ENCODE results near the gene KRTAP9-4.
"Not testable (repeated sequence)": the region's sequence is repeated elsewhere in the genome, so short reads cannot be mapped to it uniquely, and the experiment has no call there.

KRTAP9-4 gene, protein sequence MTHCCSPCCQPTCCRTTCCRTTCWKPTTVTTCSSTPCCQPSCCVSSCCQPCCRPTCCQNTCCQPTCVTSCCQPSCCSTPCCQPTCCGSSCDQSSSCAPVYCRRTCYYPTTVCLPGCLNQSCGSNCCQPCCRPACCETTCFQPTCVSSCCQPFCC

DNA sequence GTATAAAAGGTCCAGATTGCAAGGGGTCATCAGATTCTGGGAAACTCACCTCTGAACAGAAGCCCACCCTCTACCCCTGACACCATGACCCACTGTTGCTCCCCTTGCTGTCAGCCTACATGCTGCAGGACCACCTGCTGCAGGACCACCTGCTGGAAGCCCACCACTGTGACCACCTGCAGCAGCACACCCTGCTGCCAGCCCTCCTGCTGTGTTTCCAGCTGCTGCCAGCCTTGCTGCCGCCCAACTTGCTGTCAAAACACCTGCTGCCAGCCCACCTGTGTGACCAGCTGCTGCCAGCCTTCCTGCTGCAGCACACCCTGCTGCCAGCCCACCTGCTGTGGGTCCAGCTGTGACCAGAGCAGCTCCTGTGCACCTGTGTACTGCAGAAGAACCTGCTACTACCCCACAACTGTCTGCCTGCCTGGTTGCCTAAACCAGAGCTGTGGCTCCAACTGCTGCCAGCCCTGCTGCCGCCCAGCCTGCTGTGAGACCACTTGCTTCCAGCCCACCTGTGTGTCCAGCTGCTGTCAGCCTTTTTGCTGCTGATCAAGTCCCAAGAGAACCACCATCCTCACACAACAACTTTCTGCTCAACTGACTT lies at the start of gene KRTAP9-4:
TSS of gene KRTAP9-4 (plus strand) at position 51 of the 604 bp plus-strand sequence. CDS start at position 85, 34 bp downstream.
- not testable (repeated sequence) for DNase-seq (ENCODE audit: low read depth in 2 of 2)

DNA sequence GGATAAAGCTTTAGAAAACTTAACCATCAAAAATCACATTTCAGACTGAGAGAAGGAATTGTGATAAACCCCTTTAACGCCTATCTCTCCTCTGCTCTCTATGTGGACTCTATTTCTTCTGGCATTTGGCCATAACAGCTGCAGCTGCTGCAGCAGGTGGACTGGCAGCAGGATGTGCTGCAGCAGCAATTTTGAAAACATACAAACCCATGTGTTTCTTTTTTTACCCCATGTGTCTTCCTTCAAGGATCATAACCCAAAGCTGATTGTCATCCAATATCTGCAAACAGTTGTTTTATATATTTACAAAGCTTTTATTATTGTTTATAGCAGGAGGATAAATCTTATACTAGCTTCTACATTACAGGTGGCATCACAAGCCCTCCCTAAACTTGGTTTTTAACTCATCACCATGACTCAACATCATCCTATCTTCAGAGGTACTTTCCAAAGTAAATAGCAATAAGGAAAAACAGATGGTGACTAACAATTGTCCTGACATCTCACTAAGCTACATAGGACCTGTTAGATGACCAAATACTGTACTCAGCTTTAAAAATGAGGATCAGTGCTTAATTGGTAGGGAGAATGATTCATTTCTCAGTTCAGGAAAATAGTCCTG lies 37.5 kb upstream of the KRTAP9-4 start:
- DNase-seq (ENCODE audit: low read depth in 2 of 2), result no peak

DNA sequence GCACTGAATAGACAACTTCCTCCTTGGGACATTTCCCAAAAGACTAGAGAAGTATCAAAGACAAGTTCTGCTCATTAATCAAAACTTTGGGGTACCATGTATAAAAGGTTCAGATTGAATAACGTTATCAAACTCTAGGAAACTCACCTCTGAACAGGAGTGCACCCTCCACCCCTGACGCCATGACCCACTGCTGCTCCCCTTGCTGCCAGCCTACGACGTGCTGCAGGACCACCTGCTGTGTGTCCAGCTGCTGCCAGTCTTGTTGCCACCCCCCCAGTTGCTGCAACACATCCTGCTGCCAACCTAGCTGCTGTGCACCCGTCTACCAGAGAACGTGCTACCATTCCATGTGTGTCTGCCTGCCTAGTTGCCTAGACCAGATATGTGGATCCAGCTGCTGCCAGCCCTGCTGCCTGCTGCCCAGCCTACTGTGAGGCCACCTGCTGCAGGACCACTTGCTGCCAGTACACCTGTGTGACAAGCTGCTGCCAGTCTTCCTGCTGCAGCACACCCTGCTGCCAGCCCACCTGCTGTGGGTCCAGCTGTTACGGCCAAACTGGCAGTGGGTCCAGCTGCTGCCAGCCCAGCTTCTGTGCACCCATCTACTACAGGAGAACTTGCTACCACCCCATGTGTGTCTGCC lies 36.8 kb upstream of the KRTAP9-4 start:
- no peak for DNase-seq (ENCODE audit: low read depth in 2 of 2)

DNA sequence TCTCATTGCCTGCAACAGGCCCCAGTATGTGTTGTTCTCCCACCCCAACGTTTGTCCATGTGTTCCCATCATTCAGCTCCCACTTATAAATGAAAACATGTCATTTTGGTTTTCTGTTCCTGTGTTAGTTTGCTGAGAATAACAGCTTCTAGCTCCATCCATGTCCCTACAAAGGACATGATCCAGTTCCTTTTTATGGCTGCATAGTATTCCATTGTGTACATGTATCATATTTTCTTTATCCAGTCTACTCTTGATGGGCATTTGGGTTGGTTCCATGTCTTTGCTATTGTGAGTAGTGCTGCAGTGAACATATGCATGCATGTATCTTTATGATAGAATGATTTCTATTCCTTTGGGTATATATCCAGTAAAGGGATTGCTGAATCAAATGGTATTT lies 33.8 kb upstream of the KRTAP9-4 start:
- no peak for DNase-seq (ENCODE audit: low read depth in 2 of 2)

DNA sequence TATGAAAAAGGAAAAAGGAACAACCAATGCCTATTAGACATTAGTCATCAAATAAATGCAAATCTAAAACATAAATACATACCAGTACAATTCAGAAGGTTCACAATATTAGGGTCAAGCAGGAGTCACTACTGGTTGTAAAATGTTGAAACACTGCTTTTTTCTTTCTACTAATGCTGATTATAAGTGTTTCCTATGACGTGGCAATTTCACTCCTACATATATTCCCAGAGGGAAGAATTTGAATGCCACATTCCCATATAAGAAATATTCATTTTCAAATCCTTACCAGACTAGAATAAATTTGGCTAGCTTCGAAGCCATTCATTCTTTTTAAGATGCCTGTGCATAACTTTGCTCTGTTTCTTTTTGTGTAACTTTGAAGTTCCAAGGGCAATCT lies 25.7 kb upstream of the KRTAP9-4 start:
- no peak for DNase-seq (ENCODE audit: low read depth in 2 of 2)

DNA sequence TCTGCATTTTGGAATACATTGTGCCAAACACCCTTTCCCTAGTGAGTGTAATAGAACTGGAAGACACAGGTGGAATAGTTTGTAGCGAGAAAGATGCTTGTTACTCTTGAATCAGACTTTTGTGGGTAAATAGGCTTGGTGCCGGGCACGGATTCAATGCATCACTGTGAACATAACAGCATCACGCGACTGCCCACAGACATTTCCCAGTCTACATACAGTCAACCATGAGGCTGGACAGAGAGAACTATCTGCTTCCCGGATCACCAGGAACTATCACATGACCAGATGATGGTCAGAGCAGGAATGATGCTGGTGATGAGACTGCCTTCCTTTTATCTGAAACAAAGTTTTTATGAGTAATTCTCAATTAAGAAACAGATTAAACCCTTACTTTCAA lies 23.4 kb upstream of the KRTAP9-4 start:
- no peak for DNase-seq (ENCODE audit: low read depth in 2 of 2)

DNA sequence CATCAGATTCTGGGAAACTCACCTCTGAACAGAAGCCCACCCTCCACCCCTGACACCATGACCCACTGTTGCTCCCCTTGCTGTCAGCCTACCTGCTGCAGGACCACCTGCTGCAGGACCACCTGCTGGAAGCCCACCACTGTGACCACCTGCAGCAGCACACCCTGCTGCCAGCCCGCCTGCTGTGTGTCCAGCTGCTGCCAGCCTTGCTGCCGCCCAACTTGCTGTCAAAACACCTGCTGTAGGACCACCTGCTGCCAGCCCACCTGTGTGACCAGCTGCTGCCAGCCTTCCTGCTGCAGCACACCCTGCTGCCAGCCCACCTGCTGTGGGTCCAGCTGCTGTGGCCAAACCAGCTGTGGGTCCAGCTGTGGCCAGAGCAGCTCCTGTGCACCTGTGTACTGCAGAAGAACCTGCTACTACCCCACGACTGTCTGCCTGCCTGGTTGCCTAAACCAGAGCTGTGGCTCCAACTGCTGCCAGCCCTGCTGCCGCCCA lies 22.8 kb upstream of the KRTAP9-4 start, which contains the start of gene KRTAP9-2:
TSS of gene KRTAP9-2 (plus strand) at position 51 of the 498 bp plus-strand sequence. CDS start at position 58, 7 bp downstream.
- not testable (repeated sequence) for DNase-seq (ENCODE audit: low read depth in 2 of 2)

DNA sequence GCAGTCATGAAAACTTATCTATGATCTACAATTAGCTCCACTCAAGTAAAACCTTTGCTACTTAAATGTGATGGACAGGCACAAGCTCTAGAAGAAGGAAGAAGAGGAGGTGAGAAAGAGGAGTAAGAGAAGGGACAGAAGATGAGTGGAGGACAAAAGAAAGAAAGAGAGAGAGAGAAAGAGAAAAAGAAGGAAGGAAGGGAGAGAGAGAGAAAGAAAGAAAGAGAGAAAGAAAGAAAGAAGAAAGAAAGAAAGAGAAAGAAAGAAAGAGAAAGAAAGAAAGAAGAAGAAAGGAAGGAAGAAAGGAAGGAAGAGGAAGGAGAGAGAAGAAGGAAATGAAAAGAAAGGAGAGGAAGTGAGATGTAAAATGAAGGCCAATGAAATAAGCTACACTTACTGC lies 19.4 kb upstream of the KRTAP9-4 start:
- DNase-seq (ENCODE audit: low read depth in 2 of 2), result no peak

DNA sequence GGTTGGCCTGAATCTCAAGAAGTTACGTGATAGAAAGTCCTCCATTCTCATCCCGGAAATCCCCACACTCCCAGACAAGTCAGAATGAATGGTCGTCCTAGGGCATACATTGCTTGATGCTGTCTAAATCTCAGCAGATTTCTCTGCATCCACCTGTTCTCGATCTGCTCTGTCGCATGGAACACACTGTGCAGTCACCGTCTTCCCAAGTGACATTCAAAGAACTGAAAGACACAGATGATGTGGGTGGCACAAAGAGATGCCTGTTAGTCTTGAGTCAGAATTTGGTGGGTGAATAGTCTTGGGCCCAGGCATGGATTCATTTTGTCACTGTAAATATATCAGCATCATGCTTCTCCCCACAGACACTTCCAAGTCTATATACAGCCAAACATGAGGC lies 17.8 kb upstream of the KRTAP9-4 start:
- DNase-seq (ENCODE audit: low read depth in 2 of 2), result no peak

DNA sequence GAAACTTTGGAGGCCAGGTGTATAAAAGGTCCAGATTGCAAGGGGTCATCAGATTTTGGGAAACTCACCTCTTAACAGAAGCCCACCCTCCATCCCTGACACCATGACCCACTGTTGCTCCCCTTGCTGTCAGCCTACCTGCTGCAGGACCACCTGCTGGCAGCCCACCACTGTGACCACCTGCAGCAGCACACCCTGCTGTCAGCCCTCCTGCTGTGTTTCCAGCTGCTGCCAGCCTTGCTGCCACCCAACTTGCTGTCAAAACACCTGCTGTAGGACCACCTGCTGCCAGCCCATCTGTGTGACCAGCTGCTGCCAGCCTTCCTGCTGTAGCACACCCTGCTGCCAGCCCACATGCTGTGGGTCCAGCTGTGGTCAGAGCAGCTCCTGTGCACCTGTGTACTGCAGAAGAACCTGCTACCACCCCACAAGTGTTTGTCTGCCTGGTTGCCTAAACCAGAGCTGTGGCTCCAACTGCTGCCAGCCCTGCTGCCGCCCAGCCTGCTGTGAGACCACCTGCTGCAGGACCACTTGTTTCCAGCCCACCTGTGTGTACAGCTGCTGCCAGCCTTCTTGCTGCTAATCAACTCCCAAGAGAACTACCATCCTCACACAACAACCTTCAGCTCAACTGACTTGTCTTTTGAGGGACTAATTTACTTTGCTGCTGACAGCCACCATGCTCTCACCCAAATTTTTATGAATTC lies 16.9 kb upstream of the KRTAP9-4 start, which contains the start of gene KRTAP9-3:
TSS of gene KRTAP9-3 (plus strand) at position 51 of the 707 bp plus-strand sequence. CDS start at position 104, 53 bp downstream.
- DNase-seq (ENCODE audit: low read depth in 2 of 2), result not testable (repeated sequence)

DNA sequence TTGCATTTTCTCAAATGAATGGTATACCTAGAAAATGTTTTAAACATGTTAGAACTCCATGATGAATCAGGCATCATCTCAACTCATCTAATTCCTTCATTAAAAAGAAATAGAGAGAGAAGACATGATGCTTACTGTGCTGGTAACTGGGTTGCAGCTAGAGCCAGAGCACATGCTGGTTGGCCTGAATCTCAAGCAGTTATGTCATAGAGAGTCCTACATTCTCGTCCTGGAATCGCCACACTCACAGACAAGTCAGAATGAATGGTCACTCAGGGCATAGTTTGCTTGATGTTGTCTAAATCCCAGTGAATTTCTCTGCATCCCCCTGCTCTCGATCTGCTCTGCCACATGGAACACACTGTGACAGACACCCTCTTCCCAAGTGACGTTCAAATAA lies 12.4 kb upstream of the KRTAP9-4 start:
- not testable (repeated sequence) for DNase-seq (ENCODE audit: low read depth in 2 of 2)

DNA sequence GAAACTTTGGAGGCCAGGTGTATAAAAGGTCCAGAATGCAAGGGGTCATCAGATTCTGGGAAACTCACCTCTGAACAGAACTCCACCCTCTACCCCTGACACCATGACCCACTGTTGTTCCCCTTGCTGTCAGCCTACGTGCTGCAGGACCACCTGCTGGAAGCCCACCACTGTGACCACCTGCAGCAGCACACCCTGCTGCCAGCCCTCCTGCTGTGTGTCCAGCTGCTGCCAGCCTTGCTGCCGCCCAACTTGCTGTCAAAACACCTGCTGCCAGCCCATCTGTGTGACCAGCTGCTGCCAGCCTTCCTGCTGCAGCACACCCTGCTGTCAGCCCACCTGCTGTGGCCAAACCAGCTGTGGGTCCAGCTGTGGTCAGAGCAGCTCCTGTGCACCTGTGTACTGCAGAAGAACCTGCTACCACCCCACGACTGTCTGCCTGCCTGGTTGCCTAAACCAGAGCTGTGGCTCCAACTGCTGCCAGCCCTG lies 11.5 kb upstream of the KRTAP9-4 start, which contains the start of gene KRTAP9-8:
TSS of gene KRTAP9-8 (plus strand) at position 51 of the 489 bp plus-strand sequence. CDS start at position 104, 53 bp downstream.
- not testable (repeated sequence) for DNase-seq (ENCODE audit: low read depth in 2 of 2)

DNA sequence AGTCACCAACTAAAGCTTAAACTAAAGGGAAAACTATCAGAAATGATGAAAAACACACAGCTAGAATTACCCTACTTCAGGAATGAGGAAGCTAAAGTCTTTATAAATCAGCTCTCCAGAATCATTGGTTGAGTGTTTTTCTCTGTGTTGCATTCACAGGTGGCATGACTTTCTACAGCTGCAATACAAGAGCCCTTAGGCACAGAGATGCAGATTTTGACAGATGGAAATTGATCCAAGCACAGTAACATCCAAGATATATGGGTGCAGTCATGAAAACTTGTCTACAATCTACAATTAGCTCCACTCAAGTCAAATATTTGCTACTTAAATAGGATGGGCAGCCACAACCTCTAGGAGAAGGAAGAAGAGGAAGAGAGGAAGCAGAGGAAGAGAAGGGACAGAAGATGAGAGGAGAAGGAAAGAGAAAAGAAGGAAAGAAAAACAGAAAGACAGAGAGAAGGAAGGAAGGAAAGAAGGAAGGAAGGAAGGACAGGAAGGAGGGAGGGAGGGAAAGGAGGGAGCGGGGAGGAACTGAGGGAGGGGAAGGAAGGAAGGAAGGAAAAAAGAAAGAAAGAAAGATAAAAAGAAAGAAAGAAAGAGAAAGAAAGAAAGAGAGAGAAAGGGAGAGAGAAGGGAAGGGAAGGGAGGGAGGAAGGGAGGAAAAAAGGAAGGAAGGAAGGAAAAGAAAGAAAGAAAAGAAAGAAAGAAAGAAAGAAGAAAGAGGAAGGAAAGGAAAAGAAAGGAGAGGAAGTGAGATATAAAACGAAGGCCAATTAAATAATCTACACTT lies 2.3 kb upstream of the KRTAP9-4 start:
- not testable (repeated sequence) for DNase-seq (ENCODE audit: low read depth in 2 of 2)

DNA sequence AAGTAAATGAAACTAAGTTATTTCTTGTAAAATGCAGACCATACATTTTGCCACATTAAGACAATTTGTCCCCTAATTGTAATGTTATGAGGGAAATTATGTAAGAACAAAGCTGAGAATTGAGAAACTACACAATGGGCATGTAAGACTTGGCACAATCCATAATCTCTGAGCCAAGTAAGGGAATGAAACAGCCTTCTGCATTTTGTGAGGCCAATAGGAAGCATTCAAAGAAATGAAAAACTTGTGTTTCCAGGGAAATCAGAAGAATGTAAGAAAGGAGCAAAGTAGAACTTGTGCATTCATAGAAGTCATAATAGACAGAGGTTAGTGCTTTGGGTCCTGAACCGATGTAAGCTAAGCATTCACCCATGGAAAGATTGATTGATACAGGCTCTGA lies 1.8 kb downstream of the KRTAP9-4 start:
- no peak for DNase-seq (ENCODE audit: low read depth in 2 of 2)

DNA sequence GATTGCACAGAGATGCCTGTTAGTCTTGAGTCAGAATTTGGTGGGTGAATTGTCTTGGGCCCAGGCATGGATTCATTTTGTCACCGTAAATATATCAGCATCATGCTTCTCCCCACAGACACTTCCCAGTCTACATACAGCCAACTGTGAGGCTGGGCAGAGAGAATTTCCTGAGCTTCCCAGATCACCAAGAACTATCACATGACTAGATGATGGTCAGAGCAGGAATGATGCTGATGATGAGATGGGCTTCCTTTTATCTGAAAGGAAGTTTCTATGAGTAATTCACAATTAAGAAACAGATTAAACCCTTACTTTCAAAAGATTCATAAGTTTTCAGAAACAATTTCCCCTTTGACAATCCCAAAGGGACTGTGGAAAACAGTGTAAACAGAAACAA lies 5.4 kb downstream of the KRTAP9-4 start:
- no peak for DNase-seq (ENCODE audit: low read depth in 2 of 2)

DNA sequence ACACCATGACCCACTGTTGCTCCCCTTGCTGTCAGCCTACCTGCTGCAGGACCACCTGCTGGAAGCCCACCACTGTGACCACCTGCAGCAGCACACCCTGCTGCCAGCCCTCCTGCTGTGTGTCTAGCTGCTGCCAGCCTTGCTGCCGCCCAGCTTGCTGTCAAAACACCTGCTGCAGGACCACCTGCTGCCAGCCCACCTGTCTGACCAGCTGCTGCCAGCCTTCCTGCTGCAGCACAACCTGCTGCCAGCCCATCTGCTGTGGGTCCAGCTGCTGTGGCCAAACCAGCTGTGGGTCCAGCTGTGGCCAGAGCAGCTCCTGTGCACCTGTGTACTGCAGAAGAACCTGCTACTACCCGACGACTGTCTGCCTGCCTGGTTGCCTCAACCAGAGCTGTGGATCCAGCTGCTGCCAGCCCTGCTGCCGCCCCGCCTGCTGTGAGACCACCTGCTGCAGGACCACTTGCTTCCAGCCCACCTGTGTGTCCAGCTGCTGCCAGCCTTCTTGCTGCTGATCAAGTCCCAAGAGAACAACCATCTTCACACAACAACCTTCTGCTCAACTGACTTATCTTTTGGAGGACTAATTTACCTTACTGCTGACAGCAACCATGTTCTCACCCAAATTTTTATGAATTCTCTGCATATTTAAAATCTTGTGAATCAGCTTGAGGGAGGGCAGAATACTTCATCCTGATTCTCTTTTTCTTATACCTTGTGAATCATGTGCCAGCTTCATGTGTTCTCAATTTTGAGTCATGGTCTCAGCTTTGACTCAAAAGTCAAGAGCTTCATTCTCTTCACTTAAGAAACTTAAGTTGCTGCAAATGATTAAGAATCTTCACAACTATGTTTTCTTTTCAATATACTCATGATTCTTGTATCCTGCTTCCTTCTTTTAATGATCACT lies 6.1 kb downstream of the KRTAP9-4 start, which contains the start of gene KRTAP9-9:
TSS of gene KRTAP9-9 (plus strand) at position 4 of the 910 bp plus-strand sequence.
- not testable (repeated sequence) for DNase-seq (ENCODE audit: low read depth in 2 of 2)

DNA sequence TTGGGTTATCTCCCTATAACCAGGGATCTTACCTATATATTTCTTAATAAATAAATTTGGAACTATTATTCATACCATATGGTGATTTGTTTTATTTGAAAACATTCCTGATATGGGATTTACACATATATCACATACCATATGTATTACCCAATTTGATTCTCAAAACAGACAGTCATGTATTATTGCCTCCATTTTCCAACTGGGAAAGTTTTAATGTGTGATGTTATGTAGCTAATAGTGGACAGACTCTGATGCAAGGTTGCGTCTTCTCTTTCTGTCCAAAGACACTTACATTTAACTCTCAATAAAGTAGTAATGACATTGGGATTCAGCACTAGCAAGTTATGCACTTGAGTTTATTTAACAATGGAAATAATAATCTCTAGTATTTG lies 6.8 kb downstream of the KRTAP9-4 start:
- no peak for DNase-seq (ENCODE audit: low read depth in 2 of 2)

DNA sequence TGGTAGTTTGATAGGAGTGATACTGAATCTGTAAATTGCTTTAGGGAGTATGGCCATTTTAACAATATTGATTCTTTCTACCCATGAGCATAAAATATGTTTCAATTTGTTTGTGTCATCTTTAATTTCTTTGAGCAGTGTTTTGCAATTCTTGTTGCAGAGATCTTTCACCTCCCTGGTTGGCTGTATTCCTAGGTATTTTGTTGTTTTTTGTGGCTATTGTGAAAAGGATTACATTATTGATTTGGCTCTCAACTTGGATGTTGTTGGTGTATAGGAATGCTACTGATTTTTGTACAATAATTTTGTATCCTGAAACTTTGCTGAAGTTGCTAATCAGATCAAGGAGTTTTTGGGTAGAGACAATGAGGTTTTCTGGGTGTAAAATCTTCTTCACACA lies 8.9 kb downstream of the KRTAP9-4 start:
- no peak for DNase-seq (ENCODE audit: low read depth in 2 of 2)

DNA sequence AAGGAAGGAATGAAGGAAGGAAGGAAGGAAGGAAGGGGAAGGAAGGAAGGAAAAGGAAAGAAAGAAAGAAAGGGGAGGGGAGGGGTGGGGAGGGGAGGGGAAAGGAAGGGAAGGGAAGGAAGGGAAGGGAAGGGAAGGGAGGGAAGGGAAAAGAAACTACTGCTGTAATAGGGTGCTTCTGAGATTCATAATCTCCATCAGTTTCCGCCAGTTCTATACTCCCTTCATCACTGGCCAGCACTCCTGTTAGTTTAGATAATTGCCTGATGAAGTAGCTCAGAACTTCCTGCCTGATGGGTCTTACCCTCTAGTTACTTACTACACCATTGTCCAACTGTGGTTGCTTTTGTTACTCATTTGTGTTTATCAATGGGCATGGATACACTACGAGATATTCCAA lies 13.7 kb downstream of the KRTAP9-4 start:
- DNase-seq (ENCODE audit: low read depth in 2 of 2), result no peak
